Panc1 (cell line): ENCODE measurements around the gene LRRC71.
A peak's percentile ranks its signal among the peaks of the same experiment; 100 is the strongest.

Experiments
- POLR2AphosphoS5 ChIP-seq: IDR thresholded peaks from 2 replicates; pipeline ENCODE4 v1.6.1; 2012; ENCODE audit warnings: mild to moderate bottlenecking, low read depth, low read length, moderate library complexity
- TF ChIP-seq, protein P1 (sequence below): fragments of 450-650 bp; IDR thresholded peaks from 2 replicates; pipeline ENCODE4 v1.5.1; 2017; ENCODE audit warnings: mild to moderate bottlenecking
- TF ChIP-seq, protein P2 (sequence below), 2 experiments: IDR thresholded peaks; 2 replicates each; pipeline ENCODE4 v1.6.1; 2011 to 2012; ENCODE audit warnings: low read depth in 2 of 2, control low read depth in 1 of 2, low read length in 1 of 2, mild to moderate bottlenecking in 1 of 2, moderate library complexity in 1 of 2; ENCODE audit not compliant: insufficient read depth in 1 of 2

DNA sequence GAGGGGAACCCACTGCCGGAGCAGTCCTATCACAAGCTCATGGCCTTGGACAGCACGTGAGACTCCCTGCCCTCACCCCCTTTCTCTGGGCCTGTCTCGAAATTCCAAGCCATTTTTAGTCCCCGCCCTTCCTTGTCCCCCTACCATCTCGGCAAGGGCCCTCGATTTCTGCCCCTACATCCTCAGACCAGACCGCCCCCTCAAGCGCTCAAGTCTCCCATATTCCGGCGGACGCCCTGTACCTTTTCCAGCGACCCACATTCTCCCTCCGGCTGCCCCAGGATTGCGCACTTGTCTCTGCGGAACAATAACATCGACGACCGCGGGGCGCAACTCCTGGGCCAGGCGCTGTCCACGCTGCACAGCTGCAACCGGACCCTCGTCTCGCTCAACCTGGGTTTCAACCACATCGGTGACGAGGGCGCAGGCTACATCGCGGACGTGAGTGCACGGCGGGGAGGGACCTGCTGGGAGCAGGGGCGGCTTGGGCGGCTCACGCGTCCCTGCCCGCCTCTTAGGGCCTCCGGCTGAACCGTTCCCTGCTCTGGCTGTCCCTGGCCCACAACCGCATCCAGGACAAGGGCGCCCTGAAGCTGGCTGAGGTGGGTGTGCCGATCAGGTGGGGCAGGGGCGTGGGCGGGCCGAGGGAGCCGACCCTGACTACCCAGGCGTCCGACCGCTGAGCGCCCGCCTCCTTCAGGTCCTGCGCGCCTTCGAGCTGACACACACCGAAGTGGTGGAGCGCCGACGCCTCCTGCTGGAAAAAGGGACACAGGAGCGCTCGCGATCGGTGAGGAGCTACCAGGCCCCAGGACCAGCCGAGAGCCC is 7.0 kb downstream of the LRRC71 start:
- TF ChIP-seq, protein P1, sequence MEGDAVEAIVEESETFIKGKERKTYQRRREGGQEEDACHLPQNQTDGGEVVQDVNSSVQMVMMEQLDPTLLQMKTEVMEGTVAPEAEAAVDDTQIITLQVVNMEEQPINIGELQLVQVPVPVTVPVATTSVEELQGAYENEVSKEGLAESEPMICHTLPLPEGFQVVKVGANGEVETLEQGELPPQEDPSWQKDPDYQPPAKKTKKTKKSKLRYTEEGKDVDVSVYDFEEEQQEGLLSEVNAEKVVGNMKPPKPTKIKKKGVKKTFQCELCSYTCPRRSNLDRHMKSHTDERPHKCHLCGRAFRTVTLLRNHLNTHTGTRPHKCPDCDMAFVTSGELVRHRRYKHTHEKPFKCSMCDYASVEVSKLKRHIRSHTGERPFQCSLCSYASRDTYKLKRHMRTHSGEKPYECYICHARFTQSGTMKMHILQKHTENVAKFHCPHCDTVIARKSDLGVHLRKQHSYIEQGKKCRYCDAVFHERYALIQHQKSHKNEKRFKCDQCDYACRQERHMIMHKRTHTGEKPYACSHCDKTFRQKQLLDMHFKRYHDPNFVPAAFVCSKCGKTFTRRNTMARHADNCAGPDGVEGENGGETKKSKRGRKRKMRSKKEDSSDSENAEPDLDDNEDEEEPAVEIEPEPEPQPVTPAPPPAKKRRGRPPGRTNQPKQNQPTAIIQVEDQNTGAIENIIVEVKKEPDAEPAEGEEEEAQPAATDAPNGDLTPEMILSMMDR = peak; percentile 97
- TF ChIP-seq POLR2AphosphoS5 = no peak
- TF ChIP-seq, protein P2, sequence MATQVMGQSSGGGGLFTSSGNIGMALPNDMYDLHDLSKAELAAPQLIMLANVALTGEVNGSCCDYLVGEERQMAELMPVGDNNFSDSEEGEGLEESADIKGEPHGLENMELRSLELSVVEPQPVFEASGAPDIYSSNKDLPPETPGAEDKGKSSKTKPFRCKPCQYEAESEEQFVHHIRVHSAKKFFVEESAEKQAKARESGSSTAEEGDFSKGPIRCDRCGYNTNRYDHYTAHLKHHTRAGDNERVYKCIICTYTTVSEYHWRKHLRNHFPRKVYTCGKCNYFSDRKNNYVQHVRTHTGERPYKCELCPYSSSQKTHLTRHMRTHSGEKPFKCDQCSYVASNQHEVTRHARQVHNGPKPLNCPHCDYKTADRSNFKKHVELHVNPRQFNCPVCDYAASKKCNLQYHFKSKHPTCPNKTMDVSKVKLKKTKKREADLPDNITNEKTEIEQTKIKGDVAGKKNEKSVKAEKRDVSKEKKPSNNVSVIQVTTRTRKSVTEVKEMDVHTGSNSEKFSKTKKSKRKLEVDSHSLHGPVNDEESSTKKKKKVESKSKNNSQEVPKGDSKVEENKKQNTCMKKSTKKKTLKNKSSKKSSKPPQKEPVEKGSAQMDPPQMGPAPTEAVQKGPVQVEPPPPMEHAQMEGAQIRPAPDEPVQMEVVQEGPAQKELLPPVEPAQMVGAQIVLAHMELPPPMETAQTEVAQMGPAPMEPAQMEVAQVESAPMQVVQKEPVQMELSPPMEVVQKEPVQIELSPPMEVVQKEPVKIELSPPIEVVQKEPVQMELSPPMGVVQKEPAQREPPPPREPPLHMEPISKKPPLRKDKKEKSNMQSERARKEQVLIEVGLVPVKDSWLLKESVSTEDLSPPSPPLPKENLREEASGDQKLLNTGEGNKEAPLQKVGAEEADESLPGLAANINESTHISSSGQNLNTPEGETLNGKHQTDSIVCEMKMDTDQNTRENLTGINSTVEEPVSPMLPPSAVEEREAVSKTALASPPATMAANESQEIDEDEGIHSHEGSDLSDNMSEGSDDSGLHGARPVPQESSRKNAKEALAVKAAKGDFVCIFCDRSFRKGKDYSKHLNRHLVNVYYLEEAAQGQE (IDR thresholded peaks at IDR 0.05; ENCODE audit: insufficient read depth in 1 of 2, low read depth in 2 of 2, low read length in 1 of 2) = peak in 1 of 2 experiments; percentile 61; a peak in 1 of 4 replicates
